ENCODE results near the gene UAP1. TPM values are rescaled to one million over a fixed set of nuclear protein-coding genes. Genes with fewer than 3 reads are reported as not detected.

The UAP1 gene
- total and polyA plus RNA-seq, 2 experiments from 2014 or later, result 406 to 534 TPM

DNA sequence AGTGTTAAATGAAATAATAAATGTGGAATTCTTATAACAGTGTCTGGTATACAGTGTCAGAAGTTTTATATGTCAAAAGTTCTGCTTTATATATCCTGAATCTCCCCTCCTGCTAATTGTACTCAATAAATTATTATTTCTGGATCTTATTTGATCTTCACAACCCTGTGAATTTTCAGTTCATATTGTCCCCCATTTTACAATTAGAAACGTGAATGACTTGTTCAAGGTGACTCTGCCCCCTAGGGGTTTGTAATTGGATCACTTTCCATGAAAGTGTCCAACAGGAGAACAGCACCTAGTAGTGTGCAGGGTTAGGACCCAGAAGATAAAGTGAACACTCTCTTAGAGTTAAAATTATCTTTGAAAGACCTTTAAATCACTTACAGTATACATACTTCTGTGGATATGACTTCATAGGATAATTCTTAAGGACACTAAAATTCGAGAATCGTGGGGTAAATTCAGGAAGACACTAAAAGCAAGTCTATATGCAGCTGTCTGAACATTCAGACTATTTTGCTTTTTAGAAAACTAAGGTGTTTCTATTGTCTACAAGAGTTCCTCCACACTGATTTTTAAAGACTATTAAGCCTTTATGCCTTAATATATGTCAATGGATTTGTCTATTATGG is 66.3 kb downstream of the UAP1 start:
- in situ Hi-C loops (cut with MboI), result no loop called here
- peaks cover 19% of the 10 kb centered on the region for H3K79me2 ChIP-seq (ENCODE audit: insufficient read depth)
- no peak overlapping the region for H3K27ac ChIP-seq
- no peak overlapping the region for H3K4me3 ChIP-seq
- whole genome bisulfite sequencing, 2 experiments (ENCODE audit: low coverage in 1 of 2, low lambda C conversion rate in 2 of 2, missing lambda C conversion rate in 2 of 2), result 65 to 66% methylated on average over 3 of the region's 3 CpGs
- DNase-seq, result peak; percentile 64
- peak overlapping the region; percentile 89 for H3K4me2 ChIP-seq (ENCODE audit: unreplicated experiment)
- H3F3A ChIP-seq (ENCODE audit: insufficient read depth), result peaks cover 59% of the 10 kb centered on the region
- H3K36me3 ChIP-seq (ENCODE audit: low read depth), result no peaks in the 10 kb centered on the region
- no peaks in the 10 kb centered on the region for H3K9me3 ChIP-seq (ENCODE audit: low read depth)
- no peaks in the 10 kb centered on the region for H3K27me3 ChIP-seq (replicated peaks; ENCODE audit: insufficient read depth)
- peak overlapping the region; percentile 66; the same call in 1 of the 2 replicates for H3K9ac ChIP-seq
- H4K20me1 ChIP-seq (ENCODE audit: insufficient read depth), result no peaks in the 10 kb centered on the region
- H2AFZ ChIP-seq, result 0 out of 2 replicates have a peak overlapping the region, but pooled peaks have one; percentile 77
- no peak for TF ChIP-seq EZH2 (IDR thresholded peaks at IDR 0.05; ENCODE audit: insufficient read depth, poor library complexity, severe bottlenecking)
- no peak for TF ChIP-seq EZH2phosphoT487 (IDR thresholded peaks at IDR 0.05; ENCODE audit: insufficient read depth, low read depth)
- no peaks in the 10 kb centered on the region for H3K9me2 ChIP-seq (ENCODE audit: insufficient read depth)
- H3K4me1 ChIP-seq (ENCODE audit: insufficient read depth), result peaks cover 56% of the 10 kb centered on the region

DNA sequence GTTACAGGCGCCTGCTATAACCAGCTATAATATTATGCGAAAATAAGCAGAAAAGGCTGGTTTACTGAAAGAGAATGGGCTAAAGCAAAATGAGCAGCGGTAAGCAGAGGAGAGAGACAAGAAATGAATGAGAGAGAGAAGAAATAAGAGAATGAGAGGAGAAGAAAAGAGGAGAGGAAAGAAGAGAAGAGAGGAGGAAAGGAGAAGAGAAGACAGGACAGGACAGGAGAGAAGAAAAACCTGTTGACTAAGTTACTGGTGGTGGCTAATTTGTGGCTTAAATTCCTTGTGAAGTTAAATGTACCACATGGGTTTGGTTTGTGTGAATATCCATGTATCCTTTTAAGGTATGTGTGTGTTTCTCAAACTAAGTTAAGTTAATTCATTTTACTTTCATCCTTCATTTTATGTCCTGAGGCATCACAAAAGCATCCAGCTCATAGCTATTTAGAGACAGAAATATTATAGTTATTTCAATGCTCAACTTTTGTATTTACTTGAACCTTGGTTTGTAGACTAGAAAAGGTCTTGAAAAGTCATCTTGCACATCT is 67.6 kb downstream of the UAP1 start:
- TF ChIP-seq EZH2 (IDR thresholded peaks at IDR 0.05; ENCODE audit: insufficient read depth, poor library complexity, severe bottlenecking), result no peak
- no peak for TF ChIP-seq EZH2phosphoT487 (IDR thresholded peaks at IDR 0.05; ENCODE audit: insufficient read depth, low read depth)
- H3K9ac ChIP-seq, result peak overlapping the region; percentile 40
- H3K9me2 ChIP-seq (ENCODE audit: insufficient read depth), result no peaks in the 10 kb centered on the region
- 0 out of 2 replicates have a peak overlapping the region, but pooled peaks have one; percentile 16 for H3K4me3 ChIP-seq
- no peaks in the 10 kb centered on the region for H3K9me3 ChIP-seq (ENCODE audit: low read depth)
- H3K79me2 ChIP-seq (ENCODE audit: insufficient read depth), result peaks cover 33% of the 10 kb centered on the region
- peak overlapping the region; percentile 100 for H3K4me2 ChIP-seq (ENCODE audit: unreplicated experiment)
- H3K4me1 ChIP-seq (ENCODE audit: insufficient read depth), result peaks cover 56% of the 10 kb centered on the region
- in situ Hi-C loops (cut with MboI), result no loop called here
- H3K27ac ChIP-seq, result peak overlapping the region; percentile 99
- H4K20me1 ChIP-seq (ENCODE audit: insufficient read depth), result no peaks in the 10 kb centered on the region
- peaks cover 71% of the 10 kb centered on the region for H3F3A ChIP-seq (ENCODE audit: insufficient read depth)
- no peaks in the 10 kb centered on the region for H3K36me3 ChIP-seq (ENCODE audit: low read depth)
- no peak overlapping the region for H2AFZ ChIP-seq
- H3K27me3 ChIP-seq (replicated peaks; ENCODE audit: insufficient read depth), result no peaks in the 10 kb centered on the region
- DNase-seq, result peak; percentile 36
- WGBS, 2 experiments (ENCODE audit: low coverage in 1 of 2, low lambda C conversion rate in 2 of 2, missing lambda C conversion rate in 2 of 2), result 96 to 98% methylated on average over 3 of the region's 3 CpGs

DNA sequence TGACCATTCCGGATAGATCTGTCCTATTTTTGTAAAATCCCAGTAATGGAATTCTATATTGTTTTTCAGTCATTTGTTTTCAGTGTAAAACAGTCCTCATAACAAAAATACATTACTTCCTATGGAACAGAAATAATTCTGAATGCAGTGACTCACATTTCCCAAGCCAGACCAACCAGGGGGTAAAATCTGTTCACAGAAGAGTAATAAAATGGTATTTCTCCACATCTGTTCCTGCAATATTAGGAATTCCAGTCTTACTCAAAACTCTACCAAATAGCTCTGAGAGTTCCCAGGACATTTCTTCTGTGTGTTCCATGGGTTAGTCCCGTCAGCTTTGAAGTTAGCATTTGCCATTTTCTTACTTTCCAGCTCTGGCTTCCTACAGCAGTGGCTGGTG is 68.1 kb downstream of the UAP1 start:
- no peak overlapping the region for H2AFZ ChIP-seq
- H3K4me2 ChIP-seq (ENCODE audit: unreplicated experiment), result peak overlapping the region; percentile 100
- H3K27me3 ChIP-seq (replicated peaks; ENCODE audit: insufficient read depth), result no peaks in the 10 kb centered on the region
- H3K4me3 ChIP-seq, result 0 out of 2 replicates have a peak overlapping the region, but pooled peaks have one; percentile 100
- H3K9ac ChIP-seq, result peak overlapping the region; percentile 99
- peak overlapping the region; percentile 99 for H3K27ac ChIP-seq
- in situ Hi-C loops (cut with MboI), result no loop called here
- TF ChIP-seq EZH2 (IDR thresholded peaks at IDR 0.05; ENCODE audit: insufficient read depth, poor library complexity, severe bottlenecking) (no peak), EZH2phosphoT487 (IDR thresholded peaks at IDR 0.05; ENCODE audit: insufficient read depth, low read depth) (no peak)
- H3K4me1 ChIP-seq (ENCODE audit: insufficient read depth), result peaks cover 56% of the 10 kb centered on the region
- WGBS, 2 experiments (ENCODE audit: low coverage in 1 of 2, low lambda C conversion rate in 2 of 2, missing lambda C conversion rate in 2 of 2), result 45 to 70% methylated on average over 2 of the region's 2 CpGs
- peak; percentile 84 for DNase-seq
- no peaks in the 10 kb centered on the region for H3K9me3 ChIP-seq (ENCODE audit: low read depth)
- no peaks in the 10 kb centered on the region for H3K36me3 ChIP-seq (ENCODE audit: low read depth)
- H3K9me2 ChIP-seq (ENCODE audit: insufficient read depth), result no peaks in the 10 kb centered on the region
- no peaks in the 10 kb centered on the region for H4K20me1 ChIP-seq (ENCODE audit: insufficient read depth)
- H3F3A ChIP-seq (ENCODE audit: insufficient read depth), result peaks cover 71% of the 10 kb centered on the region
- peaks cover 38% of the 10 kb centered on the region for H3K79me2 ChIP-seq (ENCODE audit: insufficient read depth)

DNA sequence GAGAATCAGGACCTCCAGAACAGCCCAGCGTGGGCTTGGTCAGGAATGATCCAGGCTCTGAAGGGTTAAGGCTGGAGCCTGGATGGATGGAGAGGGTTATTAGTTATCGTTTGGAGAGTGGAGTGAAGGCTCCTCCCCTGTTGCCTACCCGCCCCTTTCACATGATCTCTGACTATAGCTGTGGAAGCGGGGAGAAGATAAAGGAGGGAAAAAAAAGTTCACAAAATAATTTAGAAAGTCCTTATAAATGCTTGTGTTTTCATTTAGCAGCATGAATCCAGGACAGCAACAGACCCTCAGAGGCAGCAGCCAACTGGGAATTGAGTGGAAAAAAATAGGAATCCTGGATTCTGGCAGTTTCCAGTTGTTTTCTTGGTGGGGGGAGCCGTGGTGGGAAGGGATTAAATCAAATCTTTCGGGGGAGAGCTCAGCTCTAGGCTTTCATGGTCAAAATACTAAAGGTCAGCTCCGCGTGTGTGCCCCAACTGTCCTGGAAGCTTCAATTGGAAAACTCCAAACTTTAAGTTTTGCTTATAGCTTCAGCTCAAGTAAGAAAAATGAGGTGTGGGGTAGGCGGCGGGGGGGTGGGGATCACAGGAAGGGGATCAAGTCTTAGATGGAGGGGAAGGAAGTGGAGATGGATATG is 70.1 kb downstream of the UAP1 start:
- Histone ChIP-seq H3K9me3 (ENCODE audit: low read depth) (no peaks in the 10 kb centered on the region), H3K27me3 (replicated peaks; ENCODE audit: insufficient read depth) (no peaks in the 10 kb centered on the region), H3K4me2 (ENCODE audit: unreplicated experiment) (peak overlapping the region; percentile 100), H3K36me3 (ENCODE audit: low read depth) (no peaks in the 10 kb centered on the region), H3K9me2 (ENCODE audit: insufficient read depth) (no peaks in the 10 kb centered on the region), H3K27ac (peak overlapping the region; percentile 99), H3K4me3 (peak overlapping the region; percentile 100), H3F3A (ENCODE audit: insufficient read depth) (peaks cover 69% of the 10 kb centered on the region), H4K20me1 (ENCODE audit: insufficient read depth) (peaks cover 4% of the 10 kb centered on the region; the same call in 1 of the 2 replicates), H3K79me2 (ENCODE audit: insufficient read depth) (peaks cover 58% of the 10 kb centered on the region), H2AFZ (peak overlapping the region; percentile 40), H3K9ac (peak overlapping the region; percentile 99), H3K4me1 (ENCODE audit: insufficient read depth) (peaks cover 60% of the 10 kb centered on the region)
- DNase-seq, result peak; percentile 85
- 0% methylated on average over 10 of the region's 10 CpGs for WGBS, 2 experiments (ENCODE audit: low coverage in 1 of 2, low lambda C conversion rate in 2 of 2, missing lambda C conversion rate in 2 of 2)
- in situ Hi-C loops (cut with MboI), result no loop called here
- TF ChIP-seq EZH2 (IDR thresholded peaks at IDR 0.05; ENCODE audit: insufficient read depth, poor library complexity, severe bottlenecking) (no peak), EZH2phosphoT487 (IDR thresholded peaks at IDR 0.05; ENCODE audit: insufficient read depth, low read depth) (no peak)

Measured in GM23248 (cell line).